ENCODE results near the gene PEAR1.
A peak's percentile ranks its signal among the peaks of the same experiment; 100 is the strongest.

GRCh38 chr1:156898161-156898566, 4.6 kb downstream of the PEAR1 start:
- TF ChIP-seq CTCF (IDR thresholded peaks at IDR 0.05): no peak
- no peak for TF ChIP-seq POLR2A (IDR thresholded peaks at IDR 0.05)
- peak in 1 of 2 donors; percentile 47 for TF ChIP-seq EP300 (IDR thresholded peaks at IDR 0.05)
